DMS 273 (cell line): Measurements from ENCODE around the gene LSM12.

Source experiments
- DNase-seq: peaks from one replicate; lab custom pipeline; 2025; ENCODE audit not compliant: unreplicated experiment; lab: John Stamatoyannopoulos, UW

The LSM12 gene

GRCh38 chr17:43988301-43988700, 78.2 kb downstream of the LSM12 start:
- no peak for DNase-seq

- DNase-seq, result no peak
These were observed 79.1 kb downstream of the LSM12 start for GRCh38 chr17:43987131-43988021.

GRCh38 chr17:43986225-43986981, 80.1 kb downstream of the LSM12 start:
- DNase-seq, result no peak

GRCh38 chr17:43984521-43984920, 82.0 kb downstream of the LSM12 start:
- no peak for DNase-seq
